ENCODE results near the gene TTLL1. TPM values are rescaled to one million over a fixed set of nuclear protein-coding genes. Genes with fewer than 3 reads are reported as not detected.

The TTLL1 gene
- total RNA-seq, 1 donor from 2014 or later, result 19.1 TPM

GRCh38 chr22:43014869-43015676, 74.1 kb downstream of the TTLL1 start, which contains the start of gene PACSIN2:
Gene PACSIN2, minus strand, starts transcription at chr22:43015149. Its CDS starts 103,069 bp downstream, at chr22:42912080.
- H3K4me1 Mint-ChIP-seq, result peaks cover 35% of the 10 kb centered on the region
- H3K4me3 Mint-ChIP-seq, result peak within 1 kb of the TSS; percentile 98
- DNase-seq (ENCODE audit: low read depth, low spot score), result peak; percentile 99
- no peak for TF ChIP-seq CTCF (conservative IDR thresholded peaks at IDR 0.05)
- no peaks in the 10 kb centered on the region for H3K36me3 Mint-ChIP-seq (ENCODE audit: low read depth)
- H3K27me3 Mint-ChIP-seq (ENCODE audit: low read depth), result no peaks in the 10 kb centered on the region
- no peaks in the 10 kb centered on the region for H3K9me3 Mint-ChIP-seq
- H3K27ac Mint-ChIP-seq (ENCODE audit: unreplicated experiment), result peak within 1 kb of the TSS; percentile 88

GRCh38 chr22:43014316-43014868, 74.8 kb downstream of the TTLL1 start:
- Mint-ChIP-seq H3K27ac (ENCODE audit: unreplicated experiment) (peak overlapping the region; percentile 35), H3K36me3 (ENCODE audit: low read depth) (no peaks in the 10 kb centered on the region), H3K4me3 (peak overlapping the region; percentile 98), H3K4me1 (peaks cover 37% of the 10 kb centered on the region), H3K27me3 (ENCODE audit: low read depth) (no peaks in the 10 kb centered on the region), H3K9me3 (no peaks in the 10 kb centered on the region)
- peak; percentile 24 for DNase-seq (ENCODE audit: low read depth, low spot score)
- no peak for TF ChIP-seq CTCF (conservative IDR thresholded peaks at IDR 0.05)

- Mint-ChIP-seq H3K27ac (ENCODE audit: unreplicated experiment) (no peak overlapping the region), H3K36me3 (ENCODE audit: low read depth) (no peaks in the 10 kb centered on the region), H3K4me1 (peaks cover 43% of the 10 kb centered on the region), H3K9me3 (no peaks in the 10 kb centered on the region), H3K4me3 (peak overlapping the region; percentile 98), H3K27me3 (ENCODE audit: low read depth) (no peaks in the 10 kb centered on the region)
- no peak for DNase-seq (ENCODE audit: low read depth, low spot score)
- no peak for TF ChIP-seq CTCF (conservative IDR thresholded peaks at IDR 0.05)
Observed at GRCh38 chr22:43013355-43014315, 75.6 kb downstream of the TTLL1 start.

- Mint-ChIP-seq H3K4me3 (peak overlapping the region; percentile 56), H3K27ac (ENCODE audit: unreplicated experiment) (no peak overlapping the region), H3K9me3 (no peaks in the 10 kb centered on the region), H3K36me3 (ENCODE audit: low read depth) (no peaks in the 10 kb centered on the region), H3K4me1 (peaks cover 49% of the 10 kb centered on the region), H3K27me3 (ENCODE audit: low read depth) (no peaks in the 10 kb centered on the region)
- no peak for TF ChIP-seq CTCF (conservative IDR thresholded peaks at IDR 0.05)
- no peak for DNase-seq (ENCODE audit: low read depth, low spot score)
Observed at GRCh38 chr22:43012390-43012789, 76.8 kb downstream of the TTLL1 start.

- peak; percentile 18 for TF ChIP-seq CTCF (conservative IDR thresholded peaks at IDR 0.05)
- no peaks in the 10 kb centered on the region for H3K9me3 Mint-ChIP-seq
- no peak overlapping the region for H3K27ac Mint-ChIP-seq (ENCODE audit: unreplicated experiment)
- DNase-seq (ENCODE audit: low read depth, low spot score), result no peak
- peaks cover 58% of the 10 kb centered on the region for H3K4me1 Mint-ChIP-seq
- no peaks in the 10 kb centered on the region for H3K27me3 Mint-ChIP-seq (ENCODE audit: low read depth)
- H3K36me3 Mint-ChIP-seq (ENCODE audit: low read depth), result no peaks in the 10 kb centered on the region
- peak overlapping the region; percentile 71 for H3K4me3 Mint-ChIP-seq
Observed at GRCh38 chr22:43011079-43011478, 78.1 kb downstream of the TTLL1 start.
